GM18499 (cell line): ENCODE data around the gene FOXP1.

Experiments
- ATAC-seq: cut with Tn5 transposase; IDR thresholded peaks from one replicate; pipeline ENCODE4 v1.9.1; 2021; ENCODE audit warnings: moderate number of reproducible peaks; ENCODE audit not compliant: insufficient read depth, unreplicated experiment

Gene FOXP1

DNA sequence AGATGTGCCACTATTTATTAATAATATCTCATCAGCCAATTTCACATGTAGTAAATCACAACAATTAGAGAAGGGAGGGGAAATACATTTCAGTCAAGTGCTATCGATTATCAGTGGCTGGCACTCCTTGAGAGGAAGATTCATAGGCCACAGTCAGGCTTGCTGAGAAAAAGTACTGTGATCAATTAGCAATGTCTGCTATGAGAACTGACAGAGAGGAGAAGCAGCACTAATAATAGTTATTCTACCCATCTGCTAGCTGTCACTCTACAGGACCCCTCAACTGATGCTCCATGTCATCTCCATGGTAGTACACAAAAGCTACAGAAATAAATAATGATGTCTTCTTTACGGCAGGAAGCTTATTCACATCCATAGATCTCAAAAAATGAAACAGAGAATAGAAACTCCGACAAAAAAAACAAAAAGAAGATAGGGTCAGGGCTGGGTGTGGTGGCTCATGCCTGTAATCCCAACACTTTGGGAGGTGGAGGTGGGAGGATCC lies 351.3 kb downstream of the FOXP1 start:
- no peak for ATAC-seq

DNA sequence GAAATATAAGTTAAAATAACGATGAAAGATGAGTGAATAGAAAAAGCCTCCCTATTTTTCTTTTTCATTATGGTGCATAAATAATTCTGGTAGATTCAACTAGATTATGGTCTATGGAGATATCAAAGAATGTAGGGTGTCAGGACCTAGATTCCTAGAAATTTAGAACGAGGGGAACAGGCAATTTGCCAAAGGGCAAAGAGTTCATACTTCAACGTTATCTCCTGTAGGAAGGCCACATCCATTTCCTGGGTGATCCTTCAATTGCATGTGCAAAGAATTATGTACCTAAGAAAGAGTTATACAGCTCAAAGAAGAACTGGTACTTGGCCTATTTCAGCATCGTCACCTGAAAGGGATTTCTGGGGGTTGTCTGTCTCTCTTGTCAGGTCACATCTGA lies 351.8 kb downstream of the FOXP1 start:
- no peak for ATAC-seq

DNA sequence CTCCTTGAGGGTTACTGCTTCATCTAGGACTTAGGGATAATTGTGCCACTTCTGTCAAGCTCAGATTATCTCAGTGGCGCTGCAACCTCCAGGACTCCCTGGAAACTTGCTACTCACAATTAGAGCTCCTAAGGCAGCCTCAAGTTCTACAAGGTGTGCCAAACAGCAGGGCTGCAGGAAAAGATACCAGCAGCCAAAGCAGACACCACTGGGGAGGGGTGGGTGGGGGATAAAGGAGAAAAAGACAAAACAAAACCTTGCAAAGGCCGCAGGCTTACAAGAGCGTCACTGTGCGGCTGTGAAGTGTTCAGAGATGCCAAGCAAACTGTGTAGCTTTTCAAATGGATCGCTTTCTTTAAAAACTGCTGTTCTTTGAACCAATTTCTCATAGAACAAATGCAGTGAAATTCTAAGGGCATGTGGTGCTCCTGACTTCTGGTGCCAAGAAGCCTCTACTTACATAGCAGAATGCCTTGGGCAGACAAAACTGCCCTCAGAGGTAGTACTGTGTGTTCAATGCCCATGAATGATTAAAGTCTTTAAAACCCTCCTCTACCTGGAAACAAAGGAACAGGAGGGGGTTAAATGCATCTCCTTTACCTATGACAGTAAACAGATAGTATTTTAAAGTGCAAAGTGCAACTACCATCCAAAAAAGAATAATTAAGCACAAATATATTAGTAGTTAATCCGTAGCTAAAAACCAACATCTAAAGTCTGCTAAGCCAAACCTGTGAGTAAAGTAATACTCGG lies 353.4 kb downstream of the FOXP1 start:
- ATAC-seq, result no peak

DNA sequence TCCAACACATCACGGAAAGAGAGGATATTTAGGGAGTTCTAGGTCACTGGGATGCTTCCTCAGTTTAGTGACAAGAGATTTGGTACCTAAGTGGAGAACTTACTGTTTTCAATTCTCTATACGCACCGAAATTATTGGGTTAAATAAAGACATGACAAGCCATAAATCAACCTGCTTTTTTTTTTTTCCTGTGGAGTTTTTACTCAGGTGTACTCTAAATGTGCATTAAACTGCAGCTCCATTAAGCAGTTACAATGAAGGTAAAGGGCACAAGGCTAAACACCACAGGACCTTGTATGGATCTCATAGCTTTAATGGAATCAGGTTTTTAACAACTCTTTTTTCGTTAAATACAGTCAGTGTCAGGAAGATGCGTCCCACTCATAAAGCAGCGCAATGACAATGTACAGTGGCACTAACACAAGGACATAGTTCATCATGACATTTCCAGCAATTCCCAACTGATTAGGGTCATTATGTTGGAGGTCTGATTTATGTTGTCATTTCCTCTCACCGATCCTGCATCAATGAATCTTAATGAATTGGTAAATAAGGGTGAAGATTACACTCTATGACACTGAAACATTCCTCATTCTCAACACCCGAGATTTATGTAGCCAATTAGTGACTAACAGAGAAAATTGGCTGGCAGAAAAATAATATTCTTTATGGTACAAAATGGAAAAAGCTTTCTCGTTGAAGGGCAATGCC lies 355.2 kb downstream of the FOXP1 start:
- no peak for ATAC-seq

DNA sequence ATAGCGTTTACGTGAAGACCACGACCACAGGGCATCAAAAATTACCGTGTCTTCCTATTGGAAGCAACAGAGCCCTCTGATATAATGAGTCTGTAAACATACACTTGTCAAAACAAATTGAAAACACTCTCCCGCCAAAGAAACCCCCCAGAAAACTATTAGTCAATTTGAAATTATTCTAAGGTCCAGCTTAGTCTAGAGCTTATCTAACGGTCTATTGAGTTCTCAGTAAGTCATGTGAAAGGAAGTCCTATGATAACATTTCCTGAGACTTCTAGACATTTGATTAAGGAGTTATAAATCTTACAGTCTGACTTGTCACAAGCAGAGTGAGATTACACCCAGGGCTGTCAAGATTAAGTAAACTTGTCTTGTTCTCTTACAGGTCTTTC lies 356.3 kb downstream of the FOXP1 start:
- ATAC-seq, result no peak

DNA sequence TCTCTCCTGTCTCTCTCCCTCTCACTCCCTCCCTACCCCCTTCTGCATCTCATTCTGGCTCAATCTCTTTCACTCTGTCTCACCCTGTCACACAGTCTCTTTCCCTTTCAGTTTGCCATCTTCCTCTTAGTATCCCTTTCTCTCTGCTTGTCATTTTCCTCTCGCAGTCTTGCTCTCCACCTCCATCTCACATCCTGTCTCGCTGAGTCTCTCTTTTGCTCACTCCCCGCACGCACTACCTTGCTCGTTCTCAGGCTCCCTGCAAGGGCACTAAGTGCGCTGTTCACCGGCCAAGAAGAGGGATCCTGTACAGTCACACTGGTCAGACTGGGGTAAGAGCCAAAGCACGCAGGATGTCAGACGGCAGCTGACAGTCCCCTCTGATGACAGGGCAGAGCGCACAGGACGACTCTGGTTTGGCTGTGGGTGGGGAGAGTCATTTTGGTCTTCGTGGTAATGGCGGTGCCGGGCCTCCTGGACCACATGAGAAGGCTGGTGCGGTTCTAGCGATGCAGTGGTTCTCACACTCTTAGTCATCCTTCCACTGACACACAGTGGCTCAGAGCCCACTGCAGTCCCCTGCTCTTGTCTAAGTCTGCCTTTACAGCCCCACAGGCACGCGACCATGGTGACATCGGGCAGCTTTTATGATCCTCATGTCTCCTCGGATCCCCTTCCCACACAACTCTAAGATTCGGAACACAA lies 356.8 kb downstream of the FOXP1 start:
- peak; percentile 83 for ATAC-seq

DNA sequence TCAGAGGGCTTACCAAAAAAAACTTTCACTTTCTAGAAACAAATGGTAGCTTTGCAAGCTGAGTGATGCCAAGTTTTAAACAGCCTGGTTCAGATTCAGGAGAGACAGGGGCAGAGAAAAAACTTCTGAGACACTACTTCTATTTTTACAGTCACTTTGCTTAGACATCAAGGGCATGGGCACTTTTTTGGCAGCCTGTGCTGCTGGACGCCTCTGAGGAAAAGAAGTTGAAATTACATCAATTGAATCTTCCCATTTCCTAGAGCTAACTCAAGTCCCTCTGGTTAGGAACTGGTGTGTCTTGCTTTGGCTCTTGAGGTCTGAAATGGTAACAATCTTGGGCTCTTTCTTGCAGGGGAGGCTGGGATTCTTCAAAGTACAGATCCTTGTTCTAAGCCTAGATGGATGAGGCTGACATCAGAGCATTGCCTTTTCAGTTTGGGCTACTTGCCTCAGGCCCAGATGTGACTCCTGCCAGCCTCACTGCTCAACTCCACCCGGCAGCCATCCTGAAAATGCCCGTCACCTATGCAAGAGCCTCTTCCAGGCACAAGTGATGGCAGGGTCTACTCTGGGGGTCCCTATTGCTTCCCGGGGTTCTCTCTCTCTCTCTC lies 357.5 kb downstream of the FOXP1 start:
- no peak for ATAC-seq

DNA sequence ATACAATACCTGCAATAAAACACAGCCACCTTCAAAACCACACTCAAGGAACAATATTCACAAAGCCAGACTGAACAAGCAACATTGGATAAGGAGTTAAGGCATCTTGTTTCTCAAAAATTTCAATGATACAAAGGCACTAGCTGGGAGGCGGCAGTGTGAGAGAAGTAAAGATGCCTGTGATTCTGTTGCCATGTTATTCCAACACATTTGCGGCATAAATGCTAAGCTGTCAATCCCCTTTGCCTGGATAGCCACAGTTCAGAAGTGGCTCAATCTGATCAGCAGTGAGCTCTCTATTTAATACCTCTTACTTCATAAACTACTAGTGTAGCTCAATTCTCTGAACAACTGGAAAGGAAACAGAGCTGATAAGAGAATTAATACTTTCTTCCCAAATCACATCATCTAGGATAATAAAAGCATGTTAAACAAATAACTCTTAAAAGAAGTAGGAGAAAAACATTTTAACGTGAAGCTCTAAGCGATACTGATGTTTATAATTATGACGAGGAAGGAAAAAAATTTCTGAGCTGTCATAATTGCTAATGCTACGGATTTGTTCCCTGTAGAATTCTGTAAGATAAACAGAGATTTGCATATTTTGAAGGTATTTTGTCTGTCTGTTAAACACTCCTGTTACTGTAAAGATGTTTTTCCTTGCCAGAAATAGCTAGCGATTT lies 358.4 kb downstream of the FOXP1 start:
- no peak for ATAC-seq

DNA sequence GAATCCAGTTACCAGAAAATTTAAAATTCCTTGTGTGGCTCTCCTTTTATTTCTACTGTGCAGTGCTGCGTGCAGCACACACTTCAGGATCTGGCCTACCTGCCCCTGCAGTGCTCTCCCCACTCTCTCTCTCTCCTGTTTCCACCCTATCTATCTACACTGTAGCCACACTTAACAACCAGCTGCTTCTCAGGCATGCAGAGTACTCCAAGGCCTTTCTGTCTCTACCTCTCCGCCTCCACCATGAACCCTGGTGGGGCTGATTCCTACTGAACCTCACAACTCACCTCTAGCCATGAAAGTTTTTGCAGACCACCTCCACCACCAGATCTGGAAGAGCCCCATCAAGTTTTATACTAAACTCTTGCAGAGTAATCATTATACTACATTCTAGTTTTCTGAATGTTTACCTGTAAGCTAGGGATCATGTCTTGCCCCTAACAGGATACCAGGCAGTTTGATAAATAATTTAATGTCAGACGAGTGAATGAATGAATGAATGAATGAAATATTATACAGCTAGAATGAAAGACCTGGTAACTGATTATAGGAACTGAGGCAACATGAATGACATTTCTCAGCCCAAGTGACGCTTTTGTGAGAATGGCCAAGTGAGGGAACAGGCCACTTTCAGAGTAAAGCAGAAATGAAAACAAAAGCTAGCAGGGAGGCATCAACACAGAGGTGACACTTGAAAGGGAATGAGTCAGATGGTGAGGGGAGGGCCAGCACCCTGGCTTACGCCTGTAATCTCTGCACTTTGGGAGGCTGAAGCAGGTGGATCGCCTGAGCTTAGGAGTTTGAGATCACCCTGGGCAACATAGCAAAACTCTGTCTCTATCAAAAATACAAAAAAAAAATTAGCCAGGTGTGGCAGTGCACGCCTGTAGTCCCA lies 363.5 kb downstream of the FOXP1 start:
- ATAC-seq, result peak; percentile 97

DNA sequence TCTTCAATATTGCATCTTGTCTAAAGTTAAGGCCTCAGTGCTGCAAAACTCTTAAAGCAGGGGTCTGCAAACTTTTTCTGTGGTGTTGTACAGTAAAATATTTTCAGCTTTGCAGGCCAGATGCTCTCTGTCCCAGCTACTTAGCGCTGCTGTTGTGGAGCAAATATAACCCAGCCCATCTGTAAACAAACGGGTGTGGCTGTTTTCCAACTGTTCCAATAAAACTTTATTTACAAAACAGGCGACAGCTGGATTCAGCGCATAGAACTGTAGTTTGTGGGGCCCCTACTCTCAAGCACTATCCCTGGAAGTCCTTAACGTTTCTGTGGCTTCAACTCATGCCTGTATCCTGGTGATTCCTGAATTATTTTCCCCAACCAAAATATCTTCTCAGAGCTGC lies 365.0 kb downstream of the FOXP1 start:
- ATAC-seq, result no peak

DNA sequence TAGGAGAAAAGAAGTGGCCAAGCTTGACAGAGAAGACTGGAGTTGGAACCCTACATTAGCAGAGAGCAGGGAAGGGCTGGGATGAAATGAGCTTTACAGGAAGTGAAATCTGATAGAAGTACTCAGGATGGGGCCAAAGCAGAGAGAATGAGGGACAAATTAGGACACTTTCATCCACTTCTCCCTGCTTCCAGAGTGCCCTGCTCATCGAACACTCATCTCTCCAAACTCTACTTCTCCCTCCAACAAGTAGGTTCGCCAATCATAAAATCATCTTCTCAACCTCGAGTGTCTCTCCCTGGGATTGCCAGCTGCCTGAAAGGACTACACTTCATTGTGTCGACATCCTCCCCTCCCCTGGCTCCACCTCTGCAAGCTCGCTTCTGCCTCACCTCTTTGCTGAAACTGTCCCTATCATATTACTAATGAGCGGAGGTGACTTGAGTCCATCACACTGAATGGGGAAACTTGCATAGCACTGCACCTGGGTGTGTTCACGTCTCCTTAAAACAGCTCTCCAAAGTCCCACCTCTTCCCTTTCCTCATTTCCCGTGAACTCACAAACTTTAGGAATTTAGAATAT lies 365.8 kb downstream of the FOXP1 start:
- no peak for ATAC-seq

DNA sequence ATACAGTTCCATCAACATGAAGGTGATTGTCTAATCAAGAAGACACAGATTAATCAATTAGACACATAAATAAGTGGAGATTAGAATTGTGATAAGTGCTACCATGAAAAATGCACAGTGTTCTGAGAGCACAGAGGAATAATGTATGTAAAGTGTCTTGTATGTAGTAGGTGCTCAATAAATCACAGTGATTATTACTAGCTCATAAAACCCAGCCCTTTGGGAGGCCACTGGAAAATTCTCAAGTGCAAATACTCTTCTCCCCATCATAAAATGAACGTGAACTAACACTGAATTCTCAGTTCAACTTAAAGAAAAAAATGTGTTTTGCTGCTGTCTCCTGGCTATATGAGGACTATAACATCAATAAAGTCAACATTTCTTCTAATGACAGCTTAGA lies 368.2 kb downstream of the FOXP1 start:
- no peak for ATAC-seq

DNA sequence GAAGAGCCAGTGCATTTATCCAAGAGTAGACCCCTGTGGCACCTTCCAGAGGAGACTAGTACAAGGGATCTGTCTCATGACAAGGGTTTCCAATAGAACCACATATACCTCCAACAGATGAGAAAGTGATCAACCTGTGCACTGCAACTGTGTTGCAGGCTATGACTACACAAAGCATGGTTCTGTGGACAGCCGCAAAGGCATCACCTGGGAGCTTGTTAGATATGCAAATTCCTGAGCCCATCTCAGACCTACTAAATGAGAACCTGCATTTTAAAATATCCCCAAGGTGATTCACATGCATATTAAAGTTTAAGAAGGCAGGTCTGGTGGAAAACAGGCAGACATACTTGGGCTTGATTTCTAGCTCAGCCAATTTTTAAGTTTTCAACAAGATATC lies 368.7 kb downstream of the FOXP1 start:
- ATAC-seq, result no peak

DNA sequence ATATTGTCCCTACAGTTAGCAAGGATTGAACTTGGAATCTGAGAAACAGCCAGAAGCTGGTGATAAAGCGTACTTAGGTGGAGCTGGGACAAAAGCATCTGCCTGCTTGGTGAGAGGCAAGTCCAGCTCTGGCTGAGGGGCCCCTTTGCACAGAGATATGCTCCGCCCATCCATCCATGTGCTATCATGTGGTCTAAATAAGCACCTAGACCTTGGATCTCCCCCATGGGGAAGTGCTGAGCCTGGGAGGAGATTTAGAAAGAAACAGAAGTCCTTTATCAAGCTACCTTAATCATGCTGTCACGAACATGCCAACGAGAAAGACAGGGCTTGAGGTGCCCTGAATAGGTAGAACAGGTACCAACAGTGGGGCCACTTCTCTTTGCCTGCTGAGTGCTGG lies 369.5 kb downstream of the FOXP1 start:
- ATAC-seq, result no peak

DNA sequence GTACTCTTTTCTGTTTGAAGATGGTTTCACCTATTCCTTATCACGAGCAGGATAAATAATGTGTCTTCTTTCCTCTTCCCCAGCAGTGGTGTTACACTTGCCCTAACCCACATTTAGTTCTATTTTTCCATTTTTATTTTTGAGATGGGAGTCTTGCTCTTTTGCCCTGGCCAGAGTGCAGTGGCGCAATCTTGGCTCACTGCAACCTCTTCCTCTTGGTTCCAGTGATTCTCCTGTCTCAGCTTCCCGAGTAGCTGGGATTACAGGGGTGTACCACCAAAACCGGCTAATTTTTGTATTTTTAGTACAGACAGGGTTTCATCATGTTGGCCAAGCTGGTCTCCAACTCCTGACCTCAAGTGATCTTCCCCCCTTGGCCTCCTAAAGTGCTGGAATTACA lies 372.4 kb downstream of the FOXP1 start:
- ATAC-seq, result no peak

DNA sequence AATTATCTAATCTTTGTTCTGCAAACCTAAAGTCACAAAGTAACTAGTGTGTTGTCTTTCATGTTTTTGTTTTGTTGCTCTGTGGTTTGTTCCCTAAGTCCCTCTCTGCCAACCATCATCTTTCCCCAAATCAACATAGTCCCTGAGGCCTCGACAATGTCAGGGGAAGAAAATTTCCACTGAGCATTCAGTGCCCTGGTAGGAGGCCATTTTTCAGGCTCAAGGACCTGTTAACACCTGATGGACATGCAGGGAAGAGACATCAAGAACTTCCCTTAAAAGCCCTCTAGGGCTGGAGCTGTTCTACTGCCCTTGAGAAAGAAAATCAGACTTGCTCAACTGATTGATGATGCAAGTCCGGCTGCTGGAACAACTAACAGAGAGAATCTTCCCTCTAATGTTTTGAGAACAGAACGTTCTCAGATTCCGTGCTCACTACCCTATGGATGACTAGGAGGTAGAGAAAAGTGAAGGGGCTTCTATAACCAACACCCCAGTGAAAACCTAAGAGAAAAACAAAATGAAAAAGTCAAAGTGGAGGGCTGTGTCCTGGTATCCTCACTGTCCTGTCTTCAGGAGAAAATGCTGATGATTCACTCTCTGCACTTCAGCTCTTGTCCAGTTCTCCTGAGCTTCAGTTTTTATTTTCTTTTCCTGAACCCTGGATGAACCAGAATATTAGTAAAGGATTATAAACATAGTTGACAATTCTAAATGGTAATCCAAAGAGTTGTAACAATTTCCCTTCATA lies 373.1 kb downstream of the FOXP1 start:
- ATAC-seq, result no peak

DNA sequence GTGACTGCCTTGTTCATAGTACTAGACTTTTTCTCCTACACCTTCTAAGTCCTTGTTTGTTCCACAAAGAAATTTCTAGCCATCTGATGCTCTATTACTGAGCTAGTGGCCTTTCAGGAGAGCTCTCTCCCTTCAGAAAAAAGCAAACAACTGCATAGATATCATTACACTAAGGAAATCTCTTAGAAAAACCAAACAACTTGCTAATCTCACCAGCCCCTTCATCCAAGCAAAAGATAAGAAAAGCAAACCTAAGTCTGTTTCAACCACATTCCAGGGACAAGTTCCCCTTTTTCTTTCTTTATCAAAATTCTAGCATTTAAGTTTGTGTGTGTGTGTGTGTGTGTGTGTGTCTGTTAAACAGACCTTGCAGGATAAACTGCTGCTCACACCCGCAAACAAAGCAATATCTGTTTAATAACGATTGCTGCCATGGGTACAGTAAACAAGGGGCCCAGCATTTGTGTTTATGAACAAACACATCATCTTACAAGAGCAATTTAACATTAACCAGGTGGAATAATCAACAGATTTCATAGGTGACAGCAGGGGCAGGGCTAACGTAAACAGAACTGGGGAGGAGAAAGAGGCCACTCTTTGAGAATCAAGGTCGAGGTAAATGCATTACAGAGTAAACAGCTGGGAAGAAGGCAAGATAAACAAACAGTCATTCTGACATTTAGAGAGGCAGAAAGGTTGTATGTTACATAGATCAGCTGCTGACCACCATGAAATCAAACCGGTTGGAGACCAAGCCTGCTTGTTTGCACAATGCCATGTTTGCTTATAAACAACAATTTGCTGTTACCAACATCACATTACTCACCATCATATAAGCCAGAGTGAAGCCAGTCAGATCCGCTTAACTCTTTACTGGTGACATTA lies 375.1 kb downstream of the FOXP1 start:
- ATAC-seq, result no peak
